Skeletal muscle tissue (tissue), 4 donors: ENCODE measurements around the gene USP28. TPM values are rescaled to one million over a fixed set of nuclear protein-coding genes. Genes with fewer than 3 reads are reported as not detected.

Experiments
- H3K27ac ChIP-seq: one replicate; pipeline ENCODE4 v1.7.0; 2013; ENCODE audit warnings: mild to moderate bottlenecking, low read depth, low read length, inconsistent platforms
- H3K27me3 ChIP-seq, 3 donors: one replicate each; pipeline ENCODE4 v1.7.0; 2013; ENCODE audit warnings: low read length in 3 of 3; ENCODE audit not compliant: control insufficient read depth in 3 of 3, insufficient read depth in 3 of 3
- H3K36me3 ChIP-seq, 3 donors: one replicate each; pipeline ENCODE4 v1.7.0; 2013; ENCODE audit warnings: low read length in 3 of 3; ENCODE audit not compliant: control insufficient read depth in 3 of 3, insufficient read depth in 3 of 3
- H3K4me1 ChIP-seq, 3 donors: one replicate each; pipeline ENCODE4 v1.7.0; 2013; ENCODE audit warnings: low read length in 3 of 3, mild to moderate bottlenecking in 3 of 3; ENCODE audit not compliant: control insufficient read depth in 3 of 3, insufficient read depth in 3 of 3
- H3K4me3 ChIP-seq, 3 donors: one replicate each; pipeline ENCODE4 v1.7.0; 2013; ENCODE audit warnings: low read length in 3 of 3
- H3K9ac ChIP-seq, 3 donors: one replicate each; pipeline ENCODE4 v1.7.0; 2013; ENCODE audit warnings: low read length in 3 of 3, mild to moderate bottlenecking in 3 of 3, moderate library complexity in 2 of 3, low read depth in 1 of 3
- H3K9me3 ChIP-seq, 3 donors: one replicate each; pipeline ENCODE4 v1.7.0; 2013; ENCODE audit warnings: low read length in 3 of 3; ENCODE audit not compliant: control insufficient read depth in 3 of 3
- total RNA-seq: library from RNA; depleted of rRNA; stranded (reverse); fragments of >200 nt; gene quantifications from one replicate; pipeline ENCODE4 v1.2.3, GENCODE V29; 2014
- donor health status: Osteomylitis.

The USP28 gene
- total RNA-seq, 1 donor from 2014 or later, result 91.9 TPM

GRCh38 chr11:113839842-113840241 is 35.5 kb downstream of the USP28 start:
- H3K36me3 ChIP-seq, result peaks cover 23 to 48% (median 46%) of the 10 kb centered on the region in 3 donors

GRCh38 chr11:113838005-113838404 is 37.4 kb downstream of the USP28 start:
- no peaks in the 10 kb centered on the region for H3K27me3 ChIP-seq
- no peak overlapping the region for H3K27ac ChIP-seq
- H3K36me3 ChIP-seq, result peaks cover 23 to 55% (median 53%) of the 10 kb centered on the region in 3 donors
- H3K4me1 ChIP-seq, result peaks cover 0 to 3% (median 0%) of the 10 kb centered on the region in 3 donors
- no peak overlapping the region for H3K4me3 ChIP-seq
- no peaks in the 10 kb centered on the region for H3K9me3 ChIP-seq
- H3K9ac ChIP-seq, result no peak overlapping the region

More at GRCh38 chr11:113839842-113840241, 35.5 kb downstream of the USP28 start:
- Histone ChIP-seq H3K27ac (no peak overlapping the region), H3K9me3 (no peaks in the 10 kb centered on the region), H3K4me1 (peaks cover 0 to 3% (median 0%) of the 10 kb centered on the region in 3 donors), H3K9ac (no peak overlapping the region), H3K4me3 (no peak overlapping the region), H3K27me3 (no peaks in the 10 kb centered on the region)

GRCh38 chr11:113835306-113835705 is 40.1 kb downstream of the USP28 start:
- Histone ChIP-seq H3K36me3 (peaks cover 26 to 62% (median 50%) of the 10 kb centered on the region in 3 donors), H3K9ac (no peak overlapping the region), H3K27me3 (no peaks in the 10 kb centered on the region), H3K9me3 (no peaks in the 10 kb centered on the region), H3K4me1 (peaks cover 0 to 3% (median 0%) of the 10 kb centered on the region in 3 donors), H3K4me3 (no peak overlapping the region), H3K27ac (no peak overlapping the region)

GRCh38 chr11:113833151-113833550 is 42.2 kb downstream of the USP28 start:
- no peaks in the 10 kb centered on the region for H3K4me1 ChIP-seq
- no peak overlapping the region for H3K9ac ChIP-seq
- peaks cover 22 to 58% (median 49%) of the 10 kb centered on the region in 3 donors for H3K36me3 ChIP-seq

GRCh38 chr11:113831314-113831713 is 44.1 kb downstream of the USP28 start:
- Histone ChIP-seq H3K36me3 (peaks cover 14 to 52% (median 42%) of the 10 kb centered on the region in 3 donors), H3K27me3 (no peaks in the 10 kb centered on the region), H3K9ac (no peak overlapping the region), H3K9me3 (no peaks in the 10 kb centered on the region), H3K4me3 (no peak overlapping the region), H3K27ac (no peak overlapping the region), H3K4me1 (no peaks in the 10 kb centered on the region)

More at GRCh38 chr11:113833151-113833550, 42.2 kb downstream of the USP28 start:
- Histone ChIP-seq H3K27ac (peak overlapping the region; percentile 15), H3K4me3 (no peak overlapping the region), H3K27me3 (no peaks in the 10 kb centered on the region), H3K9me3 (no peaks in the 10 kb centered on the region)

- no peaks in the 10 kb centered on the region for H3K9me3 ChIP-seq
- no peak overlapping the region for H3K27ac ChIP-seq
- no peak overlapping the region for H3K4me3 ChIP-seq
- H3K27me3 ChIP-seq, result no peaks in the 10 kb centered on the region
- no peak overlapping the region for H3K9ac ChIP-seq
- H3K36me3 ChIP-seq, result peaks cover 13 to 44% (median 43%) of the 10 kb centered on the region in 3 donors
- H3K4me1 ChIP-seq, result no peaks in the 10 kb centered on the region
Observed at GRCh38 chr11:113829751-113830150, 45.6 kb downstream of the USP28 start.

GRCh38 chr11:113828191-113828590 is 47.2 kb downstream of the USP28 start:
- no peak overlapping the region for H3K4me3 ChIP-seq
- no peak overlapping the region for H3K27ac ChIP-seq
- H3K27me3 ChIP-seq, result no peaks in the 10 kb centered on the region
- no peaks in the 10 kb centered on the region for H3K9me3 ChIP-seq
- H3K9ac ChIP-seq, result no peak overlapping the region
- no peaks in the 10 kb centered on the region for H3K4me1 ChIP-seq
- H3K36me3 ChIP-seq, result peaks cover 13 to 48% (median 42%) of the 10 kb centered on the region in 3 donors

- Histone ChIP-seq H3K4me1 (no peaks in the 10 kb centered on the region), H3K9me3 (no peaks in the 10 kb centered on the region), H3K4me3 (no peak overlapping the region), H3K36me3 (peaks cover 12 to 49% (median 44%) of the 10 kb centered on the region in 3 donors), H3K9ac (no peak overlapping the region), H3K27me3 (no peaks in the 10 kb centered on the region), H3K27ac (no peak overlapping the region)
Observed at GRCh38 chr11:113827477-113827876, 47.9 kb downstream of the USP28 start.

GRCh38 chr11:113818426-113818825 is 56.9 kb downstream of the USP28 start:
- Histone ChIP-seq H3K27ac (no peak overlapping the region), H3K36me3 (peaks cover 28 to 49% (median 48%) of the 10 kb centered on the region in 3 donors), H3K4me1 (no peaks in the 10 kb centered on the region), H3K9ac (no peak overlapping the region), H3K27me3 (no peaks in the 10 kb centered on the region), H3K4me3 (no peak overlapping the region), H3K9me3 (no peaks in the 10 kb centered on the region)

GRCh38 chr11:113817626-113818025 is 57.7 kb downstream of the USP28 start:
- H3K4me3 ChIP-seq, result no peak overlapping the region
- H3K27ac ChIP-seq, result no peak overlapping the region
- H3K36me3 ChIP-seq, result peaks cover 28 to 47% (median 46%) of the 10 kb centered on the region in 3 donors
- no peaks in the 10 kb centered on the region for H3K9me3 ChIP-seq
- H3K9ac ChIP-seq, result no peak overlapping the region
- H3K4me1 ChIP-seq, result no peaks in the 10 kb centered on the region
- no peaks in the 10 kb centered on the region for H3K27me3 ChIP-seq
